Measurements from ENCODE around the gene DLL1. TPM values are rescaled to one million over a fixed set of nuclear protein-coding genes. Genes with fewer than 3 reads are reported as not detected.

The DLL1 gene
- total and polyA plus RNA-seq, 2 donors from 2014 or later = 4.5 to 11.9 TPM

DNA sequence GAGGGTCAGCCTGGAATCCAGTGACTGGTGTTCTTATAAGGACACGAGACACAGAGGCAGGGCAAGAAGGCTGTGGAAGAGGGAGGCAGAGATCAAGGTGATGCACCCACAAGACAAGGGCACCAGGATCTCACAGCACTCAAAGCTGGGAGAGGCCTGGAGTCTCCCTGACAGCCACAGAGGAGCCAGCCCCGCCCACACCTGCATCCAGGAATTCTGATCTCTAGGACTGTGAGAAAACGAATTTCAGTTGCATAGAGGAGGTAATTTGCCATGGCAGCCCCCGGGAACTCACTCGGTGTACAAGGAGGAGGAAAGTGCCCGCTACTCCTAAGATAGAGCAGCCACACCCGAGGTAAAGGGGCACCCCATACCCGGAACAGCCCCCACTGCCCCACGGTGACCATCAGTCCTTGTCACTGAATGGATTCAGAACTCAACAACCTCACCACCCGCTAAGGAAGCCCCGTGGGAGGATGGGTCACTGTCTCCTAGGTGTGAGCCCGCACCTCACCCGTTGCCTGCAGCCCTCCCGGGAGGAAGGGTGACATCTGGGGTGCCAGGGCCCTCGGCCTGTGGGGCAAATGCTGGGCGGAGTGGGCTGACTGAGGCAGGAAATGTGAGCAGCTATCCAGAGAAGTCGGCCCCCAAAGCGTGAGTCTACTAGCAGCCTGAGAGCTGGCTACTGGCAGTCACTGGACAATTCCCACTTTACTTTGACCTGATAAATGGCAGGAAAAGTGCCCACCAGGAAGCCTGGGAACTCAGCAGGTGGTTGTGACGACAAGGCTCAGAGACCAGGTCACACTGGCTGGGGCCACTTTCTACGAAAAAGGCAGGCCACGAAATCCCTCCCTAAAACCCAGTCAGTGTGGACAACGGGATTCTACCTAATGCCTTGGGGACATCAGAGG, 22.4 kb downstream of the DLL1 start:
- Histone ChIP-seq H3K27me3 (ENCODE audit: control insufficient read depth, insufficient read depth, low read length) (no peaks in the 10 kb centered on the region), H3K36me3 (ENCODE audit: control insufficient read depth in 2 of 3, insufficient read depth in 3 of 3, low read length in 3 of 3) (no peaks in the 10 kb centered on the region), H3K4me3 (ENCODE audit: low read length in 3 of 3) (no peak overlapping the region), H3K9me3 (ENCODE audit: control insufficient read depth in 2 of 3, insufficient read depth in 1 of 3, low read length in 3 of 3) (no peaks in the 10 kb centered on the region), H3K27ac (ENCODE audit: low read depth in 2 of 2, low read length in 2 of 2) (no peak overlapping the region), H3K4me1 (ENCODE audit: control insufficient read depth in 2 of 3, insufficient read depth in 2 of 3, low read depth in 1 of 3, low read length in 3 of 3) (peaks cover 0 to 2% (median 2%) of the 10 kb centered on the region in 3 donors), H3K9ac (ENCODE audit: low read length in 3 of 3) (no peak overlapping the region)
- intact Hi-C loops (cut with DNase I) = no loop called here
- TF ChIP-seq CTCF (IDR thresholded peaks at IDR 0.05; ENCODE audit: borderline replicate concordance, extremely low read depth, insufficient read depth) = no peak
- no peak for FAIRE-seq
- peak in 1 of 5 donors; percentile 69 for DNase-seq

DNA sequence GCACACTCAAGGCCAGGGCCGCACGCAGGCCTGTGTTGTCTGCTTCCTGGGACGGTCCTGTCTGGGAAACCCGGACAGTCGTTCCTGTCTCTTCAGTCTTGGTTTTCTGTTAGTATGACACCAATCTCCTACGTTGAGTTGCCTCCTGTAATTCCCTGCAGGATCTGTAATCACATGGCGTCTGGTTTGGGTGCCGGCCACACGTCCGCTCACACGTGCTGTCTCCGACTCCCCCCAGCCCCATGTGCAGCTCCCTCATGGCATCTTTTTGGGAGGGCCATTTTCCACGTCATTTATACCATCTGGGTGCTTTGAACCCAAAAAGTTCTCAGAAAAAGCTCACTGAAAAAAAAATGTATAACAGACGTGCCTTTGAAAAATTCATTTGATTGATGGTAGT, 23.2 kb downstream of the DLL1 start:
- peaks cover 0 to 2% (median 2%) of the 10 kb centered on the region in 3 donors for H3K4me1 ChIP-seq (ENCODE audit: control insufficient read depth in 2 of 3, insufficient read depth in 2 of 3, low read depth in 1 of 3, low read length in 3 of 3)
- no peak for FAIRE-seq
- DNase-seq = peak in 1 of 5 donors; percentile 29
- no peak overlapping the region for H3K4me3 ChIP-seq (ENCODE audit: low read length in 3 of 3)
- TF ChIP-seq CTCF (IDR thresholded peaks at IDR 0.05; ENCODE audit: borderline replicate concordance, extremely low read depth, insufficient read depth) = no peak
- intact Hi-C loops (cut with DNase I) = no loop called here
- no peaks in the 10 kb centered on the region for H3K27me3 ChIP-seq (ENCODE audit: control insufficient read depth, insufficient read depth, low read length)
- no peaks in the 10 kb centered on the region for H3K9me3 ChIP-seq (ENCODE audit: control insufficient read depth in 2 of 3, insufficient read depth in 1 of 3, low read length in 3 of 3)
- H3K27ac ChIP-seq (ENCODE audit: low read depth in 2 of 2, low read length in 2 of 2) = no peak overlapping the region
- no peaks in the 10 kb centered on the region for H3K36me3 ChIP-seq (ENCODE audit: control insufficient read depth in 2 of 3, insufficient read depth in 3 of 3, low read length in 3 of 3)
- H3K9ac ChIP-seq (ENCODE audit: low read length in 3 of 3) = no peak overlapping the region

- no peaks in the 10 kb centered on the region for H3K27me3 ChIP-seq (ENCODE audit: control insufficient read depth, insufficient read depth, low read length)
- no peak for FAIRE-seq
- no peaks in the 10 kb centered on the region for H3K36me3 ChIP-seq (ENCODE audit: control insufficient read depth in 2 of 3, insufficient read depth in 3 of 3, low read length in 3 of 3)
- H3K9me3 ChIP-seq (ENCODE audit: control insufficient read depth in 2 of 3, insufficient read depth in 1 of 3, low read length in 3 of 3) = no peaks in the 10 kb centered on the region
- peaks cover 0 to 2% (median 2%) of the 10 kb centered on the region in 3 donors for H3K4me1 ChIP-seq (ENCODE audit: control insufficient read depth in 2 of 3, insufficient read depth in 2 of 3, low read depth in 1 of 3, low read length in 3 of 3)
- TF ChIP-seq CTCF (IDR thresholded peaks at IDR 0.05; ENCODE audit: borderline replicate concordance, extremely low read depth, insufficient read depth) = no peak
- H3K27ac ChIP-seq (ENCODE audit: low read depth in 2 of 2, low read length in 2 of 2) = no peak overlapping the region
- no peak overlapping the region for H3K4me3 ChIP-seq (ENCODE audit: low read length in 3 of 3)
- no peak overlapping the region for H3K9ac ChIP-seq (ENCODE audit: low read length in 3 of 3)
- intact Hi-C loops (cut with DNase I) = no loop called here
- DNase-seq = peak in 1 of 5 donors; percentile 59
These were observed 24.6 kb downstream of the DLL1 start for GRCh38 chr6:170266061-170266825.
